ENCODE data around the gene USP53.
"Not testable (repeated sequence)": the region's sequence is repeated elsewhere in the genome, so short reads cannot be mapped to it uniquely, and the experiment has no call there.

USP53 gene

GRCh38 chr4:119328695-119329094, 116.2 kb downstream of the USP53 start:
- no peak for DNase-seq

DNA sequence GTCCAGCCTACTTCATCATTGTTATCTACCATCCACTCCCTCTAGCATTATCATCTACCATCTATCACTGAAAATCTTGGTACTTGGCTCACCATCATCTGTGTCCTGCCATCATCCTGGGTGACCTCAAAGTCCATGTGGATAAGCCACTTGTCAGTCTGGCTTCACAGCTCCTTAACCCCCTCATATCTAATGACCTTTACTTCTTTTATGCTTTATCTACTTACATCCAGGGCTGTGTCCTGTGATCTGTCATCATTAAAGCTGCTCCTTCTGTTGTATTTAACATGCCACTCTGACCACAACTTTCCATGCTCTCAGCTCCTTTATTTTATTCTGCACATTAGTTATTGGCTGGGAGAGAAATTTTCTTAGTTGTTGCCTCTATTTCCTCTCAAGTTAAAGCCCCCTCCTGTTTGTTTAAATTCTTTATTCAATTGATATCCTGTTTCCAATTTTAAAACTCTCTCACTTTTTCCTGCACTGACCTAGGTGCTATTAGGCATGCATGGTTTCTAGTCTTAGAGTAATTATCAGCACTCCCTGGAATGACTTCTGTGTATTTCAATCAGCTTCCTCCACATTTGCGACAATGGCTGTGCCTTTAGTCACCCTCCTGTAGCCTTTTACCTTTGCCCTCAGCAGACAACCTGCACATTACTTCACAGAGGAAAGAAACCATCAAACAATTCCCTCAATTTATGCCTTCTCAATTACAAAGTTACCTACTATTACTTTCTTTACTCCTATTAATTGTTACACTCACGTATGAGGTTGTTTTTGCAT, 117.5 kb downstream of the USP53 start:
- DNase-seq: no peak

- not testable (repeated sequence) for DNase-seq
These were observed 123.9 kb downstream of the USP53 start for GRCh38 chr4:119336332-119336979.

DNA sequence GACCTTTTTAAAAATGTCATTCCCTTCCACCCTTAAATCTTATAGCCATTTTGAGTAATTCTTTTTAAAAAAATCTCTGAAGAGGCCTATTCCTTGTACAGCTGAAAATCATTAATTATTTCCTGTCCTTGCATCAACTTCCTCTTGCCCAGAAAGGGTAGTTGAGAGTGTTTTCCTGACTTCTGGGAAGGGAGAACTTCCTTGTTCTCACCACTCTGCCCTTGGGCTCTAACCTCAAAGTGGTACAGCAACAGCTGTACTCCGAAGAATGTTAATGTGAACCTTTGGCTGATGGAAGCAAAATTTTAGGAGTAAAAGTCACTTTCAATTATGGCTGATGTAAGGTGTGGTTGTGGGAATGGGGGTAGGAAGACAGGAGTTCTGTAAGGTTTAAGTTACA, 124.5 kb downstream of the USP53 start:
- no peak for DNase-seq

GRCh38 chr4:119339895-119340294, 127.4 kb downstream of the USP53 start:
- DNase-seq: not testable (repeated sequence)

DNA sequence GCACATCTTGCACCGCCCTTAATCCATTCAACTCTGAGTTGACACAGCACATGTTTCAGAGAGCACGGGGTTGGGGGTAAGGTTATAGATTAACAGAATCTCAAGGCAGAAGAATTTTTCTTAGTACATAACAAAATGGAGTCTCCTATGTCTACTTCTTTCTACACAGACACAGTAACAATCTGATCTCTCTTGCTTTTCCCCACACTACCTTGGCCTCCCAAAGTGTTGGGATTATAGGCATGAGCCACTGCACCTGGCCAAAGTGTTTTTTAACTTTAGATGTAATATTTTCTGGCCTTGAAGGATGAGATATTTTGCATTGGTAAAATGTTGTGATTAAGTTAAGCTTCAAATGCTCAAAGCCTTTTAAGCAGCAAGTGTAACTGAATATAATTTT, 130.8 kb downstream of the USP53 start:
- not testable (repeated sequence) for DNase-seq
